CD14-positive monocyte (primary cell): ENCODE data around the gene TTC3. TPM values are rescaled to one million over a fixed set of nuclear protein-coding genes. Genes with fewer than 3 reads are reported as not detected.

Experiments
- DNase-seq, 3 donors: peaks; one replicate each; pipeline ENCODE4 v3.0.0-alpha.2; 2011 to 2022
- H2AFZ ChIP-seq: 2 replicates; pipeline ENCODE4 v1.6.0; 2012; ENCODE audit warnings: mild to moderate bottlenecking, low read depth, low read length, inconsistent platforms; ENCODE audit not compliant: insufficient read depth, poor library complexity, severe bottlenecking
- H3K27ac ChIP-seq, 2 donors: 1 replicate in 1 of 2; 2 replicates in 1 of 2; pipeline ENCODE4 v1.5.1; 2012 to 2013; ENCODE audit warnings: low read length in 2 of 2, control low read depth in 1 of 2, inconsistent platforms in 1 of 2, low read depth in 1 of 2, mild to moderate bottlenecking in 1 of 2
- H3K27me3 ChIP-seq, 2 donors: one replicate each; pipeline versions ENCODE4 v1.6.0 to v1.6.1; 2011 to 2013; ENCODE audit warnings: low read length in 2 of 2; ENCODE audit not compliant: control insufficient read depth in 2 of 2, insufficient read depth in 2 of 2
- H3K36me3 ChIP-seq, 2 donors: replicated peaks in 1 of 2; 1 replicate in 1 of 2; 2 replicates in 1 of 2; pipeline versions ENCODE4 v1.5.1 to v1.6.1; 2012 to 2013; ENCODE audit warnings: low read length in 2 of 2, control low read depth in 1 of 2, inconsistent platforms in 1 of 2, mild to moderate bottlenecking in 1 of 2; ENCODE audit not compliant: insufficient read depth in 2 of 2, control insufficient read depth in 1 of 2
- H3K4me1 ChIP-seq, 2 donors: 1 replicate in 1 of 2; 2 replicates in 1 of 2; pipeline versions ENCODE4 v1.5.1 to v1.6.1; 2012 to 2013; ENCODE audit warnings: low read length in 2 of 2, control low read depth in 1 of 2, inconsistent platforms in 1 of 2, mild to moderate bottlenecking in 1 of 2, moderate library complexity in 1 of 2; ENCODE audit not compliant: insufficient read depth in 2 of 2, control insufficient read depth in 1 of 2
- H3K4me2 ChIP-seq: replicated peaks from 2 replicates; pipeline ENCODE3; 2012; ENCODE audit warnings: low read length, moderate library complexity, mild to moderate bottlenecking; ENCODE audit not compliant: poor library complexity, severe bottlenecking; ENCODE audit errors: extremely low read depth
- H3K4me3 ChIP-seq, 3 experiments: fragments of 200-600 bp in 1 of 3; sonication (generic) in 1 of 3; replicated peaks in 1 of 3; 1 replicate in 2 of 3; 2 replicates in 1 of 3; pipeline ENCODE4 v1.5.1; 2011 to 2013; ENCODE audit warnings: low read length in 3 of 3, mild to moderate bottlenecking in 3 of 3, control low read depth in 2 of 3, low read depth in 2 of 3, inconsistent platforms in 1 of 3, moderate library complexity in 1 of 3
- H3K79me2 ChIP-seq: 2 replicates; pipeline ENCODE4 v1.6.0; 2012; ENCODE audit warnings: mild to moderate bottlenecking, control low read depth, inconsistent platforms, low read length, moderate library complexity; ENCODE audit not compliant: insufficient read depth
- H3K9ac ChIP-seq: 2 replicates; pipeline ENCODE4 v1.6.0; 2017; ENCODE audit warnings: low read length, mild to moderate bottlenecking; ENCODE audit not compliant: insufficient read depth, poor library complexity, severe bottlenecking
- H3K9me3 ChIP-seq, 2 donors: replicated peaks in 1 of 2; 1 replicate in 1 of 2; 2 replicates in 1 of 2; pipeline versions ENCODE4 v1.5.1 to v1.6.1; 2012 to 2013; ENCODE audit warnings: low read length in 2 of 2, control low read depth in 1 of 2; ENCODE audit not compliant: control insufficient read depth in 1 of 2, insufficient read depth in 1 of 2
- H4K20me1 ChIP-seq: 2 replicates; pipeline ENCODE4 v1.6.0; 2012; ENCODE audit warnings: mild to moderate bottlenecking, low read length, control low read depth, moderate library complexity; ENCODE audit not compliant: insufficient read depth
- H3K27ac Mint-ChIP-seq, 7 donors: one replicate each; pipeline ENCODE4 v1.8.0; 2020; ENCODE audit warnings: mild to moderate bottlenecking in 7 of 7, mixed read lengths in 7 of 7, moderate library complexity in 6 of 7, inconsistent platforms in 2 of 7
- H3K27me3 Mint-ChIP-seq, 3 donors: one replicate each; pipeline ENCODE4 v1.8.0; 2021 to 2022; ENCODE audit warnings: low read depth in 3 of 3, mild to moderate bottlenecking in 3 of 3, mixed read lengths in 3 of 3, moderate library complexity in 3 of 3, inconsistent platforms in 1 of 3
- H3K36me3 Mint-ChIP-seq, 2 donors: one replicate each; pipeline ENCODE4 v1.8.0; 2020; ENCODE audit warnings: mixed read lengths in 2 of 2, inconsistent platforms in 1 of 2, mild to moderate bottlenecking in 1 of 2
- H3K4me1 Mint-ChIP-seq: one replicate; pipeline ENCODE4 v1.8.0; 2020; ENCODE audit warnings: mild to moderate bottlenecking, mixed read lengths
- H3K4me3 Mint-ChIP-seq, 2 donors: one replicate each; pipeline ENCODE4 v1.8.0; 2020; ENCODE audit warnings: mild to moderate bottlenecking in 2 of 2, mixed read lengths in 2 of 2, moderate library complexity in 1 of 2
- H3K9me3 Mint-ChIP-seq, 7 donors: one replicate each; pipeline ENCODE4 v1.8.0; 2020 to 2022; ENCODE audit warnings: mixed read lengths in 7 of 7, mild to moderate bottlenecking in 6 of 7, moderate library complexity in 6 of 7, inconsistent platforms in 2 of 7
- WGBS: methylation state at CpG from one replicate; pipeline ENCODE4 v1.1.5; 2013; ENCODE audit warnings: missing lambda C conversion rate; ENCODE audit not compliant: insufficient coverage; 5-methylcytosine and 5-hydroxymethylcytosine counted together
- intact Hi-C, 2 donors: fragments of 100-400 bp; cut with micrococcal nuclease; formaldehyde crosslinking; loops; one replicate each; pipeline versions ENCODE4 v1.15.0 to v1.15.1; 2023
- polyA plus RNA-seq, 3 donors: library from polyadenylated mRNA; depleted of rRNA in 1 of 3; unstranded in 2 of 3; stranded (reverse) in 1 of 3; fragments of 300-500 nt in 2 of 3; fragments of >200 nt in 1 of 3; fragmentation: Illumina TruSeq in 2 of 3; gene quantifications; 1 replicate in 2 of 3; 2 replicates in 1 of 3; pipeline ENCODE4 v1.2.3, GENCODE V29; 2012 to 2021
- TF ChIP-seq, protein P1 (sequence below): fragments of 200-600 bp; IDR thresholded peaks from one replicate; pipeline ENCODE4 v1.8.0; 2022; ENCODE audit warnings: antibody characterized with exemption, mild to moderate bottlenecking

TTC3 gene
- polyA plus RNA-seq, 3 donors, result 9.6 to 35.4 (median 17.9) TPM

DNA sequence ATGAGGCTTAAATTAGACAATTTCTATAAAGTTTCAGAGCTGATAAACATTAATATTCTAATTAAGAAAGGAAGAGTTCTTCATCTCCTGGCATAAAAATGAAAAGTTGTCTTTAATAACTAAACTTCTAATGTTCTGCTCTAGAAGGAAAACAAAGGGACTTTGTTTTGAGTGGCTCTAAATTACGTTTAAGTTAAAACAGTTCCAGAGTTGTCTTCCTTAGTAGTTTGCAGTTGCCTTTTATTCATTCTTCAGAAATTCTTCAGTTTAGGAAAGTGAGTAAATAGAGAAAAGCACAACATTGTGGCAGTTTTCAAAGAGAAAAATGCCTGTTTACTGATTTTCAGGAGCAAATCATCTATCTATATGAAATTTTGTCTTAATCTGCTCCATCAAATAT lies 86.9 kb downstream of the TTC3 start:
- Histone ChIP-seq H3K36me3 (peaks cover 33 to 75% of the 10 kb centered on the region in 2 donors), H3K4me1 (peaks cover 4 to 8% of the 10 kb centered on the region in 2 donors), H2AFZ (no peak overlapping the region), H3K4me2 (no peak overlapping the region), H3K79me2 (no peaks in the 10 kb centered on the region), H3K9ac (no peak overlapping the region), H3K27me3 (no peaks in the 10 kb centered on the region), H4K20me1 (no peaks in the 10 kb centered on the region), H3K4me3 (no peak overlapping the region), H3K9me3 (no peaks in the 10 kb centered on the region), H3K27ac (no peak overlapping the region)
- intact Hi-C loops, result no loop called here
- H3K9me3 Mint-ChIP-seq, result no peaks in the 10 kb centered on the region
- peaks cover 5% of the 10 kb centered on the region for H3K4me1 Mint-ChIP-seq
- DNase-seq, result no peak
- TF ChIP-seq, protein P1, sequence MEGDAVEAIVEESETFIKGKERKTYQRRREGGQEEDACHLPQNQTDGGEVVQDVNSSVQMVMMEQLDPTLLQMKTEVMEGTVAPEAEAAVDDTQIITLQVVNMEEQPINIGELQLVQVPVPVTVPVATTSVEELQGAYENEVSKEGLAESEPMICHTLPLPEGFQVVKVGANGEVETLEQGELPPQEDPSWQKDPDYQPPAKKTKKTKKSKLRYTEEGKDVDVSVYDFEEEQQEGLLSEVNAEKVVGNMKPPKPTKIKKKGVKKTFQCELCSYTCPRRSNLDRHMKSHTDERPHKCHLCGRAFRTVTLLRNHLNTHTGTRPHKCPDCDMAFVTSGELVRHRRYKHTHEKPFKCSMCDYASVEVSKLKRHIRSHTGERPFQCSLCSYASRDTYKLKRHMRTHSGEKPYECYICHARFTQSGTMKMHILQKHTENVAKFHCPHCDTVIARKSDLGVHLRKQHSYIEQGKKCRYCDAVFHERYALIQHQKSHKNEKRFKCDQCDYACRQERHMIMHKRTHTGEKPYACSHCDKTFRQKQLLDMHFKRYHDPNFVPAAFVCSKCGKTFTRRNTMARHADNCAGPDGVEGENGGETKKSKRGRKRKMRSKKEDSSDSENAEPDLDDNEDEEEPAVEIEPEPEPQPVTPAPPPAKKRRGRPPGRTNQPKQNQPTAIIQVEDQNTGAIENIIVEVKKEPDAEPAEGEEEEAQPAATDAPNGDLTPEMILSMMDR, result no peak
- no peak overlapping the region for H3K27ac Mint-ChIP-seq
- H3K27me3 Mint-ChIP-seq, result no peaks in the 10 kb centered on the region
- WGBS, result no CpG with 5 or more reads among the region's 1 CpG
- peaks cover 56 to 58% of the 10 kb centered on the region in 2 donors for H3K36me3 Mint-ChIP-seq
- H3K4me3 Mint-ChIP-seq, result no peak overlapping the region

DNA sequence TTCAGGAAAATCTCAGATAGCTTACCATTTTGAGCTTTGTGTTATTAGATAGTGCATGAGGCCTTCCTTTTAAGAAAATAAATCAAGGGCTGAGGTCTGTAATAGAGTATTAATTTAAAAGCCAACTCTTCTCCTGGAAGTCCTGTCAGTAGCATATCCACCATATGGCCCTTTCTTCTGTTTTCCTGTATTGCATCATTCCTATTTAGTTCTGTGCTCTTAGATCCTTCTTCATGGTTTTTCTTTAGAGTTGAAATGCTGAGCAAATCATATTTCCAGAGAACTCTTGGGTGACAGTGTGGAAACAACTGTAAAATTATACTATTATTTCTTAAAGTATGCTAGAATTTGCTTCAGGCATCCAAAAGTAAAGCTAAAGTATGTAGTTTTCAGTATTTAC lies 91.7 kb downstream of the TTC3 start:
- Mint-ChIP-seq H3K9me3 (no peaks in the 10 kb centered on the region), H3K27ac (peak overlapping the region in 2 of 7 donors; percentile 8 to 25), H3K36me3 (peaks cover 41 to 45% of the 10 kb centered on the region in 2 donors), H3K4me3 (no peak overlapping the region), H3K4me1 (peaks cover 17% of the 10 kb centered on the region), H3K27me3 (no peaks in the 10 kb centered on the region)
- H2AFZ ChIP-seq, result no peak overlapping the region
- TF ChIP-seq, protein P1, result no peak
- H3K27me3 ChIP-seq, result no peaks in the 10 kb centered on the region
- intact Hi-C loops, result no loop called here
- H3K4me2 ChIP-seq, result no peak overlapping the region
- peaks cover 14 to 60% of the 10 kb centered on the region in 2 donors for H3K36me3 ChIP-seq
- H3K9me3 ChIP-seq, result no peaks in the 10 kb centered on the region
- no peaks in the 10 kb centered on the region for H3K79me2 ChIP-seq
- H3K9ac ChIP-seq, result no peak overlapping the region
- no peaks in the 10 kb centered on the region for H4K20me1 ChIP-seq
- H3K27ac ChIP-seq, result peak overlapping the region in 1 of 2 donors; percentile 71
- DNase-seq, result peak in 1 of 3 donors; percentile 4
- H3K4me1 ChIP-seq, result peaks cover 13 to 22% of the 10 kb centered on the region in 2 donors
- no peak overlapping the region for H3K4me3 ChIP-seq
